Fibroblast of villous mesenchyme (primary cell): ENCODE data around the gene PAFAH1B1. TPM values are rescaled to one million over a fixed set of nuclear protein-coding genes. Genes with fewer than 3 reads are reported as not detected.

Experiments used
- DNase-seq: peaks from one replicate; pipeline ENCODE4 v3.0.0-alpha.2; 2010; ENCODE audit warnings: low read depth
- H3K4me3 ChIP-seq: 2 replicates; pipeline ENCODE4 v1.5.1; 2011; ENCODE audit warnings: low read depth, mild to moderate bottlenecking, low read length
- small RNA-seq: library from RNA; depleted of rRNA; stranded (forward); fragments of <200 nt; gene quantifications from one replicate; pipeline ENCODE3, GENCODE V24; 2012
- total RNA-seq: library from RNA; depleted of rRNA; stranded (reverse); fragments of >200 nt; gene quantifications from 2 replicates; pipeline ENCODE4 v1.2.3, GENCODE V29; 2012
- TF ChIP-seq, protein P1 (sequence below): IDR thresholded peaks from 2 replicates; pipeline ENCODE4 v1.5.1; 2012; ENCODE audit warnings: low read depth, mild to moderate bottlenecking, low read length; ENCODE audit not compliant: insufficient read depth

The PAFAH1B1 gene
- total RNA-seq, 1 donor: 141 TPM

DNA sequence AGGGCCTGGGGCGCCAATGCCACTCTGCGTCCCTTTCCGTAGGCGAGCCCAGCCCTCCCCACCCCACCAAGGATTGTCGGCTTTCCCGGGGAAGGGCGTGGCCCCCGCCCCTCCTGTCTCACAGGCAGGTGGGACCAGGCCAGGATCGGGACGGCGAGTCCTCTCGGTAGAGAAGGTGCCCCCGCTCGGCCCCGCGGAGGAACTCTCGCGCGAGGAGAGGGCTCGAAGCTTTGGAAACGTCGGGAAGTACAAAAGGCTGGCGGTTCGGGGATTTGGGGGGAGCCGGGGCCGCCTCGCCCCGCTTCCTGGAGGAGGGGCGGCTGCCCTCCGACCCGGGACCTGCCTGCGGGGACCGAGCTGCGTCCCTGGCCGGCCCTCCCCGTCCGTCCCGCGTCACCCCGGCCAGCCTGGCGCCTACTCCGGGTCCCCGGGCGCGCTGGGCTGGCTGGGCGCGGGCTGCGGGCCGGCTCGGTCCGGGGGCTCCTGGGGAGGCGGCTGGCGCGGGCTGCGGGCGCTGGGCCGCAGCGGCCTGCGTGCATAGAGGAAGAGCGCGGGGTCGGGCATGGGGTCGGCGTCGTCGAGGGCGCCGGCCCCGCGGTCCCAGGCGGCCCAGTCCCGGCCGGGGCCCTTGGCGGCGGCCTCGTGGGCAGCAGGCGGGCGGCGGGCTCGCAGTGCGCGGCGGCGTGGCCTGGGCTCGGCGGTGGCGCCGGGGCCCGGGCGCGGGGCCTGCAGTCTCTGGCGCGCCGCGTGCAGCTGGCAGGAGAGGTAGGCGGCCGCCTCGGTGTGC is 130.7 kb downstream of the PAFAH1B1 start:
- peak overlapping the region; percentile 18 for H3K4me3 ChIP-seq
- TF ChIP-seq, protein P1, sequence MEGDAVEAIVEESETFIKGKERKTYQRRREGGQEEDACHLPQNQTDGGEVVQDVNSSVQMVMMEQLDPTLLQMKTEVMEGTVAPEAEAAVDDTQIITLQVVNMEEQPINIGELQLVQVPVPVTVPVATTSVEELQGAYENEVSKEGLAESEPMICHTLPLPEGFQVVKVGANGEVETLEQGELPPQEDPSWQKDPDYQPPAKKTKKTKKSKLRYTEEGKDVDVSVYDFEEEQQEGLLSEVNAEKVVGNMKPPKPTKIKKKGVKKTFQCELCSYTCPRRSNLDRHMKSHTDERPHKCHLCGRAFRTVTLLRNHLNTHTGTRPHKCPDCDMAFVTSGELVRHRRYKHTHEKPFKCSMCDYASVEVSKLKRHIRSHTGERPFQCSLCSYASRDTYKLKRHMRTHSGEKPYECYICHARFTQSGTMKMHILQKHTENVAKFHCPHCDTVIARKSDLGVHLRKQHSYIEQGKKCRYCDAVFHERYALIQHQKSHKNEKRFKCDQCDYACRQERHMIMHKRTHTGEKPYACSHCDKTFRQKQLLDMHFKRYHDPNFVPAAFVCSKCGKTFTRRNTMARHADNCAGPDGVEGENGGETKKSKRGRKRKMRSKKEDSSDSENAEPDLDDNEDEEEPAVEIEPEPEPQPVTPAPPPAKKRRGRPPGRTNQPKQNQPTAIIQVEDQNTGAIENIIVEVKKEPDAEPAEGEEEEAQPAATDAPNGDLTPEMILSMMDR: no peak
- no peak for DNase-seq

DNA sequence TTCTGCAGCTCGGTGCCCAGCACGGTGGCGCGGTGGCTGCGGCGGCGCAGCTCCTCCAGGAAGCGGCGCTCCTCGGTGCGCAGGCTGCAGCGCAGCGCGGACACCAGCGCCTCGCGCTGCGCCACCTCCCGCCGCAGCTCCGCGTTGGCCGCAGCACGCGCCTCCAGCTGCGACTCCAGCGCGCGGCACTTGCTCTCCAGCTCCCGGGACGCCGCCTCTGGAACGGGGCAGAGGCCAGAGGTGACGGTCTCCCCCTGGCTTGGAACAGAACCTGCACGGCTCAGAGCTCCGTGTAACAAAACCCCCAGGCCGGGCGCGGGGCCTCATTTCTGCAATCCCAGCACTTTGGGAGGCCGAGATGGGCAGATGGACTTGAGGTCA is 131.3 kb downstream of the PAFAH1B1 start:
- peak; percentile 34 for DNase-seq
- H3K4me3 ChIP-seq: no peak overlapping the region
- TF ChIP-seq, protein P1: no peak

DNA sequence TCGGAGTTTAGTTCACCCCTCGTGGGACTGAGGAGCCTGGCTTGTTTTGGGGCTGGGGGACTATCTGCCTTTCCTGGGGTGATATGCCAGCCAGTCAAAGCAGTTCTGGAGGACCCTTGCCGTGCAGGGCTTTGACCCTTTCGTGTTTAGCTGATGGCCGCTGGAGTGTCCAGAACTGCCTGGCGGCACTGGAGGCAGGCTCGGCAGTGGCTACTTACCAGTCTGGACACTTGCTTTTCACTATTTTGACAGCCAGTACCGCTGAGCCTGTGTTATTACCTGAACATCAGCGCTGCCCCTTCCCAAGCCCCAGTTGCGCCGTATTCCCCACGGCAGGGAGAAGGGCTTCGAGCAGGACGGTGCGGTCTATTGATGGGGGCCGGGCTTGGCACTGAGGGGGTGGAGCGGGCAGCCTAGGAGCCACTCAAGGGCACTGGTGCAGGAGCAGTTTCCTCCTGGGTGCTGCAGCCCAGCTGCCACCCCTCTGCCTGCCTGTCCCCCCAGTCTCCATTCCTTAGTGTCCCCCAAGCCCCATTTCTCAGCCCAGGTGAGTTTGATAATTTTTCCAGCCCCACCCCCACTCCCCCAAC is 137.4 kb downstream of the PAFAH1B1 start:
- no peak overlapping the region for H3K4me3 ChIP-seq
- TF ChIP-seq, protein P1: no peak
- no peak for DNase-seq

DNA sequence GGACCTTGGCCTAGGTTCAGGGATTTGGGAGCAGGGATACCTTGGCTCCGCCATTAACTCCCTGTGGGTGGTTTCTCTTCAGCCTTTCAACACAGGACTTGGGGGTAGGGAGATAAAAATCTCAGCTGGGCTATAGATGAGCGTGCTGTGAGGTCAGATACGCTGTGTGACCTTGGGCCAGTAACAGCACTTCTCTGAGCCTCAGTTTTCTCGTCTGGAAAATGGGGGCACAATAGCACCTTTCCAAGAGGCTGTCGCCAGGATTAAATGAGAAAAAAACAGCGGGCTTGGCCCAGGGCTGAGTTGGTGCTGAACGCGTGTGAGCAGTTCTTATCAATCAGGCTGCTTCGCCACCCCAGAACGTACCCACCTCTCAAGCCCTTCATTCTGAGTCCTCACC is 138.4 kb downstream of the PAFAH1B1 start:
- TF ChIP-seq, protein P1: no peak
- DNase-seq: no peak
- no peak overlapping the region for H3K4me3 ChIP-seq

DNA sequence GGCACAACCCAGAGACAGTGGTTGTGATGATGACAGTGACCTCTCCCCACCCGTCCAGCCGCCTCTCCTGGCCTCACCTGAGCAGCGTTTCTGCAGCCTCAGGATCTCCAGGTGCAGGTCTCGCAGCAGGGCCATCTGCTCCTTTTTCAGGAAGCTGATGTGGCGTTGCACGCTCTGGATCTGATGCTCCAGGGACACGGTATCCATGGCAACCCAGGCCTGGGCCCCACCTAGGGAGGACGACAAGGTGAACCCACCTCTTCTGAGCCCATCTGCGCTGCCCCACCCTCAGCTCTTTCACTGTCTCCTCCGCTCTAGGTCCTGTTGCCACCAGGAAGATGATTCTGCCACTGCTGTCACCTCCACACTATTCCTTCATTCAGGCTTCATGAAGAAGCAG is 141.5 kb downstream of the PAFAH1B1 start:
- DNase-seq: no peak
- no peak overlapping the region for H3K4me3 ChIP-seq
- TF ChIP-seq, protein P1: no peak

Small RNA genes within 50 kb of the gene (small RNA-seq; reads per million reads assigned to genes)
- not detected for gene MIR6776
- not detected for gene RN7SL608P

Other genes starting within 250 kb of the PAFAH1B1 start
- gene MNT, start 192.6 kb upstream of the PAFAH1B1 start, total RNA-seq: 7.8 and 11.6 TPM in 2 replicates
- 13.5 and 16.8 TPM in 2 replicates for gene METTL16, start 81.8 kb upstream of the PAFAH1B1 start, total RNA-seq
- gene CLUH, start 118.1 kb downstream of the PAFAH1B1 start, total RNA-seq: 36.7 and 42.7 TPM in 2 replicates
- gene CCDC92B, start 156.0 kb downstream of the PAFAH1B1 start, total RNA-seq: not detected in 2 replicates
- 3.9 and 5.2 TPM in 2 replicates for gene RAP1GAP2, start 202.8 kb downstream of the PAFAH1B1 start, total RNA-seq